Gastrocnemius medialis (tissue), 4 donors: ENCODE results near the gene AADACL4.

Experiments
- CTCF ChIP-seq, 5 experiments: fragments of 450-650 bp in 3 of 5; fragments of 200-600 bp in 2 of 5; sonication (generic) in 2 of 5; IDR thresholded peaks in 4 of 5; conservative IDR thresholded peaks in 1 of 5; 1 replicate in 4 of 5; 2 replicates in 1 of 5; pipeline ENCODE4 v1.5.1; 2016 to 2019; ENCODE audit warnings: antibody characterized with exemption in 5 of 5, mild to moderate bottlenecking in 3 of 5, moderate library complexity in 3 of 5
- POLR2A ChIP-seq, 2 donors: fragments of 450-650 bp; IDR thresholded peaks; one replicate each; pipeline ENCODE4 v1.6.1; 2017; ENCODE audit warnings: antibody characterized with exemption in 2 of 2, mild to moderate bottlenecking in 2 of 2, moderate library complexity in 2 of 2

- TF ChIP-seq CTCF (IDR thresholded peaks at IDR 0.05 in 4 of 5, conservative IDR thresholded peaks at IDR 0.05 in 1 of 5) (no peak), POLR2A (IDR thresholded peaks at IDR 0.05) (no peak)
Measured at GRCh38 chr1:12629511-12629956, 14.4 kb upstream of the AADACL4 start.
